ENCODE data around the gene SOHLH1. TPM values are rescaled to one million over a fixed set of nuclear protein-coding genes. Genes with fewer than 3 reads are reported as not detected.

SOHLH1 gene
- total RNA-seq, 5 donors from 2014 or later (not counting 1 experiment from before 2014, with no cell fraction given): not detected

DNA sequence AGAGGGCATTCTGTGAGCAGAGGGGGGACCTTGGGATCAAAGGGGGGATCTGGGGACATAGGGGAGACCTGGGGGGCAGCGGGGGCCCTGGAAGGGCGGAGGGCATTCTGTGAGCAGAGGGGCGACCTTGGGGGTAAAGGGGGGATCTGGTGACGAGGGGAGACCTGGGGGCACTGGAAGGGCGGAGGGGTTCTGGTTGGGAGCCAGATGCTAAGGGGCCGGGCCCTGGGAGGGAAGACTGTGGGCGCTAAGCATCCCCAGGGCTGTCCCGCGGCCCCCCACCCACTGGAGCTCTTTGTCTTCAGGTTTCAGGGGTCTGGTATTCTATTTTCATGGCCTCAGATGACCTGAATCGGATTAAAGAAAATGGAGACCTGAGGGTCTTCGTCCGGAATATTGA lies 35.4 kb downstream of the SOHLH1 start:
- H3K27me3 Mint-ChIP-seq: peaks cover 0 to 2% of the 10 kb centered on the region in 2 donors
- Histone ChIP-seq H3K9me3 (no peaks in the 10 kb centered on the region), H3K27me3 (replicated peaks in 1 of 2; ENCODE audit: control insufficient read depth in 2 of 2, extremely low read depth in 1 of 2, insufficient read depth in 2 of 2, low read length in 1 of 2) (peaks cover 0 to 19% of the 10 kb centered on the region in 2 experiments), H3K4me1 (ENCODE audit: control insufficient read depth in 1 of 2, extremely low read depth in 1 of 2, insufficient read depth in 2 of 2, low read length in 2 of 2) (no peaks in the 10 kb centered on the region), H3K27ac (ENCODE audit: low read length) (no peak overlapping the region), H3K4me3 (ENCODE audit: control insufficient read depth in 1 of 2, extremely low read depth in 1 of 2, low read length in 1 of 2) (no peak overlapping the region), H3K36me3 (ENCODE audit: control insufficient read depth in 2 of 2, extremely low read depth in 1 of 2, insufficient read depth in 1 of 2, low read length in 1 of 2) (no peaks in the 10 kb centered on the region)
- no peak for ATAC-seq (replicated peaks in 1 of 4)
- H3K27ac Mint-ChIP-seq: no peak overlapping the region
- WGBS (ENCODE audit: insufficient coverage): 88% methylated on average over 12 of the region's 12 CpGs
- H3K9me3 Mint-ChIP-seq: no peaks in the 10 kb centered on the region
- ChIA-PET POLR2A (no interaction called here), CTCF (no interaction called here)
- H3K36me3 Mint-ChIP-seq: no peaks in the 10 kb centered on the region
- H3K4me3 Mint-ChIP-seq: no peak overlapping the region
- H3K4me1 Mint-ChIP-seq: no peaks in the 10 kb centered on the region
- no peak for DNase-seq

- POLR2A ChIA-PET: no interaction called here
These were observed 35.9 kb downstream of the SOHLH1 start for GRCh38 chr9:135663451-135663770.

GRCh38 chr9:135662758-135663450 lies 36.4 kb downstream of the SOHLH1 start, which contains the start of gene LCN9:
TSS of gene LCN9 (plus strand) at chr9:135663309. CDS start at chr9:135663322, 13 bp downstream.
- no peaks in the 10 kb centered on the region for H3K36me3 Mint-ChIP-seq
- no peaks in the 10 kb centered on the region for H3K36me3 ChIP-seq (ENCODE audit: control insufficient read depth in 2 of 2, extremely low read depth in 1 of 2, insufficient read depth in 1 of 2, low read length in 1 of 2)
- ChIA-PET POLR2A (no interaction called here), CTCF (no interaction called here)
- no peak within 1 kb of the TSS for H3K4me3 ChIP-seq (ENCODE audit: control insufficient read depth in 1 of 2, extremely low read depth in 1 of 2, low read length in 1 of 2)
- H3K27me3 Mint-ChIP-seq: peaks cover 0 to 2% of the 10 kb centered on the region in 2 donors
- ATAC-seq (replicated peaks in 1 of 4) (no peak), DNase-seq (no peak)
- no peak within 1 kb of the TSS for H3K27ac Mint-ChIP-seq
- H3K27me3 ChIP-seq (replicated peaks in 1 of 2; ENCODE audit: control insufficient read depth in 2 of 2, extremely low read depth in 1 of 2, insufficient read depth in 2 of 2, low read length in 1 of 2): peaks cover 0 to 21% of the 10 kb centered on the region in 2 experiments
- H3K27ac ChIP-seq (ENCODE audit: low read length): no peak within 1 kb of the TSS
- H3K9me3 ChIP-seq: no peaks in the 10 kb centered on the region
- H3K4me3 Mint-ChIP-seq: no peak within 1 kb of the TSS
- 79% methylated on average over 13 of the region's 25 CpGs for WGBS (ENCODE audit: insufficient coverage)
- H3K4me1 ChIP-seq (ENCODE audit: control insufficient read depth in 1 of 2, extremely low read depth in 1 of 2, insufficient read depth in 2 of 2, low read length in 2 of 2): no peaks in the 10 kb centered on the region
- H3K9me3 Mint-ChIP-seq: no peaks in the 10 kb centered on the region
- H3K4me1 Mint-ChIP-seq: no peaks in the 10 kb centered on the region

More at GRCh38 chr9:135663451-135663770, 35.9 kb downstream of the SOHLH1 start:
- Mint-ChIP-seq H3K4me3 (no peak overlapping the region), H3K9me3 (no peaks in the 10 kb centered on the region), H3K27me3 (peaks cover 0 to 2% of the 10 kb centered on the region in 2 donors), H3K27ac (no peak overlapping the region), H3K4me1 (no peaks in the 10 kb centered on the region), H3K36me3 (no peaks in the 10 kb centered on the region)
- ATAC-seq (replicated peaks in 1 of 4): no peak
- no peak for DNase-seq
- no peaks in the 10 kb centered on the region for H3K9me3 ChIP-seq
- H3K27ac ChIP-seq (ENCODE audit: low read length): no peak overlapping the region
- peaks cover 0 to 21% of the 10 kb centered on the region in 2 experiments for H3K27me3 ChIP-seq (replicated peaks in 1 of 2; ENCODE audit: control insufficient read depth in 2 of 2, extremely low read depth in 1 of 2, insufficient read depth in 2 of 2, low read length in 1 of 2)
- no peak overlapping the region for H3K4me3 ChIP-seq (ENCODE audit: control insufficient read depth in 1 of 2, extremely low read depth in 1 of 2, low read length in 1 of 2)
- H3K4me1 ChIP-seq (ENCODE audit: control insufficient read depth in 1 of 2, extremely low read depth in 1 of 2, insufficient read depth in 2 of 2, low read length in 2 of 2): no peaks in the 10 kb centered on the region
- WGBS (ENCODE audit: insufficient coverage): 40% methylated on average over 3 of the region's 3 CpGs
- no peaks in the 10 kb centered on the region for H3K36me3 ChIP-seq (ENCODE audit: control insufficient read depth in 2 of 2, extremely low read depth in 1 of 2, insufficient read depth in 1 of 2, low read length in 1 of 2)
- CTCF ChIA-PET: no interaction called here

GRCh38 chr9:135661816-135662560 lies 37.3 kb downstream of the SOHLH1 start:
- Mint-ChIP-seq H3K36me3 (no peaks in the 10 kb centered on the region), H3K4me1 (no peaks in the 10 kb centered on the region), H3K9me3 (no peaks in the 10 kb centered on the region), H3K27ac (no peak overlapping the region), H3K27me3 (peaks cover 0 to 2% of the 10 kb centered on the region in 2 donors), H3K4me3 (no peak overlapping the region)
- no peaks in the 10 kb centered on the region for H3K36me3 ChIP-seq (ENCODE audit: control insufficient read depth in 2 of 2, extremely low read depth in 1 of 2, insufficient read depth in 1 of 2, low read length in 1 of 2)
- no peak overlapping the region for H3K4me3 ChIP-seq (ENCODE audit: control insufficient read depth in 1 of 2, extremely low read depth in 1 of 2, low read length in 1 of 2)
- peaks cover 0 to 18% of the 10 kb centered on the region in 2 experiments for H3K27me3 ChIP-seq (replicated peaks in 1 of 2; ENCODE audit: control insufficient read depth in 2 of 2, extremely low read depth in 1 of 2, insufficient read depth in 2 of 2, low read length in 1 of 2)
- no peak overlapping the region for H3K27ac ChIP-seq (ENCODE audit: low read length)
- H3K9me3 ChIP-seq: no peaks in the 10 kb centered on the region
- DNase-seq: no peak
- ATAC-seq (replicated peaks in 1 of 4): no peak
- POLR2A ChIA-PET: no interaction called here
- H3K4me1 ChIP-seq (ENCODE audit: control insufficient read depth in 1 of 2, extremely low read depth in 1 of 2, insufficient read depth in 2 of 2, low read length in 2 of 2): no peaks in the 10 kb centered on the region
- WGBS (ENCODE audit: insufficient coverage): 93% methylated on average over 7 of the region's 19 CpGs
- CTCF ChIA-PET: no interaction called here

- H3K4me3 Mint-ChIP-seq: no peak overlapping the region
- WGBS (ENCODE audit: insufficient coverage): 90% methylated on average over 17 of the region's 22 CpGs
- Histone ChIP-seq H3K4me3 (ENCODE audit: control insufficient read depth in 1 of 2, extremely low read depth in 1 of 2, low read length in 1 of 2) (no peak overlapping the region), H3K9me3 (no peaks in the 10 kb centered on the region), H3K4me1 (ENCODE audit: control insufficient read depth in 1 of 2, extremely low read depth in 1 of 2, insufficient read depth in 2 of 2, low read length in 2 of 2) (no peaks in the 10 kb centered on the region), H3K36me3 (ENCODE audit: control insufficient read depth in 2 of 2, extremely low read depth in 1 of 2, insufficient read depth in 1 of 2, low read length in 1 of 2) (no peaks in the 10 kb centered on the region), H3K27me3 (replicated peaks in 1 of 2; ENCODE audit: control insufficient read depth in 2 of 2, extremely low read depth in 1 of 2, insufficient read depth in 2 of 2, low read length in 1 of 2) (peaks cover 0 to 24% of the 10 kb centered on the region in 2 experiments), H3K27ac (ENCODE audit: low read length) (no peak overlapping the region)
- H3K9me3 Mint-ChIP-seq: no peaks in the 10 kb centered on the region
- CTCF ChIA-PET: no interaction called here
- H3K27me3 Mint-ChIP-seq: peaks cover 6 to 8% of the 10 kb centered on the region in 2 donors
- H3K36me3 Mint-ChIP-seq: no peaks in the 10 kb centered on the region
- no peaks in the 10 kb centered on the region for H3K4me1 Mint-ChIP-seq
- POLR2A ChIA-PET: no interaction called here
- H3K27ac Mint-ChIP-seq: no peak overlapping the region
- no peak for DNase-seq
- ATAC-seq (replicated peaks in 1 of 4): no peak
These were observed 38.9 kb downstream of the SOHLH1 start for GRCh38 chr9:135660407-135660806.

DNA sequence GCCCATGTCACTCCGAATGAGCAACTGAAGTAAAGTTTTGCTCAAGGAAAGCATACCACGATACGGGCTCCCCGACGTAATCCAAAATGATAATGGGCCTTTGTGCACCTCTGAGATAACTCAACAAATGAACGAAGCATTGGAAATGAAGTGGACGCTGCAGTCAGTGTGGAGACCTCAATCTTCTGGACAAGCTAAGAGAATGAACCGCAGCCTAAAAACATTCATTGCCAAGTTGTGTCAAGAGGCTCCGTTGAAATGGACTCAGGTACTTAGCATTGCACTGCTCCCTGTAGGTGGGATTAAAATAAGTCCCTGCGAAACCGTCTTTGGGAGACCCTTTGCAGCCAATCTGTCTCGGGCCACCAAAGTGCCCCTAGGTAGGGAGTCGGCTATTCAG lies 40.0 kb downstream of the SOHLH1 start:
- ChIA-PET POLR2A (no interaction called here), CTCF (no interaction called here)
- peaks cover 0 to 21% of the 10 kb centered on the region in 2 experiments for H3K27me3 ChIP-seq (replicated peaks in 1 of 2; ENCODE audit: control insufficient read depth in 2 of 2, extremely low read depth in 1 of 2, insufficient read depth in 2 of 2, low read length in 1 of 2)
- H3K4me3 ChIP-seq (ENCODE audit: control insufficient read depth in 1 of 2, extremely low read depth in 1 of 2, low read length in 1 of 2): no peak overlapping the region
- H3K9me3 ChIP-seq: no peaks in the 10 kb centered on the region
- DNase-seq: no peak
- Mint-ChIP-seq H3K4me1 (no peaks in the 10 kb centered on the region), H3K27me3 (peaks cover 12 to 17% of the 10 kb centered on the region in 2 donors), H3K9me3 (no peaks in the 10 kb centered on the region), H3K27ac (no peak overlapping the region), H3K36me3 (no peaks in the 10 kb centered on the region), H3K4me3 (no peak overlapping the region)
- 81% methylated on average over 11 of the region's 13 CpGs for WGBS (ENCODE audit: insufficient coverage)
- ATAC-seq (replicated peaks in 1 of 4): no peak
- H3K4me1 ChIP-seq (ENCODE audit: control insufficient read depth in 1 of 2, extremely low read depth in 1 of 2, insufficient read depth in 2 of 2, low read length in 2 of 2): no peaks in the 10 kb centered on the region
- H3K27ac ChIP-seq (ENCODE audit: low read length): no peak overlapping the region
- no peaks in the 10 kb centered on the region for H3K36me3 ChIP-seq (ENCODE audit: control insufficient read depth in 2 of 2, extremely low read depth in 1 of 2, insufficient read depth in 1 of 2, low read length in 1 of 2)

All from T-cell (primary cell).